MM.1S (cell line): ENCODE results near the gene HOXC9.

ENCODE experiments used
- EZH2 ChIP-seq: fragments of 300-600 bp; sonication (generic); optimal IDR thresholded peaks from 2 replicates; pipeline ENCODE3; 2017; ENCODE audit warnings: low read depth, mild to moderate bottlenecking, antibody characterized with exemption, low read length, mixed read lengths
- EZH2phosphoT487 ChIP-seq: fragments of 300-600 bp; sonication (generic); IDR thresholded peaks from 2 replicates; pipeline ENCODE4 v1.6.1; 2018; ENCODE audit warnings: antibody characterized with exemption, low read length
- TF ChIP-seq, protein P1 (sequence below): fragments of 300-600 bp; sonication (generic); IDR thresholded peaks from 2 replicates; pipeline ENCODE4 v1.5.1; 2016; ENCODE audit warnings: antibody characterized with exemption, low read length, mixed read lengths

DNA sequence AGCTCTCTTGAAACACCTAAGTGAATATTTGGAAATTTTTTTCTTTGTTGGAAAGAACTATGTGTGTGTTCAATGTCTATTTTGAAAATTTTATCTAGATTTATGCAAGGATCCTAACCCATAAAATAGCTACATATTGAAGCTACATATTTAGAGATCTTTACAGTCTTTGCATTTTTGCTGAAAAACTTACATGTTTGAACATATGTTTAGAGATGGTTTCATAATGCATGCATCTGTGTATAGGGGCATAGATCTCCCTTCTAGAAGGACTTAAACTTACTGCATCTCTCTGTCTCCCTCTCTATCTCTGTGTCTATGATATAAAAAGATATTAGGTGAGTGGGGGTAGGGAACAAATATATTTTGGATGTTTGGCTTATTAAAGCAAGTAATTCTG, 45.4 kb downstream of the HOXC9 start:
- TF ChIP-seq, protein P1, sequence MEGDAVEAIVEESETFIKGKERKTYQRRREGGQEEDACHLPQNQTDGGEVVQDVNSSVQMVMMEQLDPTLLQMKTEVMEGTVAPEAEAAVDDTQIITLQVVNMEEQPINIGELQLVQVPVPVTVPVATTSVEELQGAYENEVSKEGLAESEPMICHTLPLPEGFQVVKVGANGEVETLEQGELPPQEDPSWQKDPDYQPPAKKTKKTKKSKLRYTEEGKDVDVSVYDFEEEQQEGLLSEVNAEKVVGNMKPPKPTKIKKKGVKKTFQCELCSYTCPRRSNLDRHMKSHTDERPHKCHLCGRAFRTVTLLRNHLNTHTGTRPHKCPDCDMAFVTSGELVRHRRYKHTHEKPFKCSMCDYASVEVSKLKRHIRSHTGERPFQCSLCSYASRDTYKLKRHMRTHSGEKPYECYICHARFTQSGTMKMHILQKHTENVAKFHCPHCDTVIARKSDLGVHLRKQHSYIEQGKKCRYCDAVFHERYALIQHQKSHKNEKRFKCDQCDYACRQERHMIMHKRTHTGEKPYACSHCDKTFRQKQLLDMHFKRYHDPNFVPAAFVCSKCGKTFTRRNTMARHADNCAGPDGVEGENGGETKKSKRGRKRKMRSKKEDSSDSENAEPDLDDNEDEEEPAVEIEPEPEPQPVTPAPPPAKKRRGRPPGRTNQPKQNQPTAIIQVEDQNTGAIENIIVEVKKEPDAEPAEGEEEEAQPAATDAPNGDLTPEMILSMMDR = no peak
- no peak for TF ChIP-seq EZH2
- TF ChIP-seq EZH2phosphoT487 = no peak
